Measurements from ENCODE around the gene TBCK.
A peak's percentile ranks its signal among the peaks of the same experiment; 100 is the strongest.

The TBCK gene

GRCh38 chr4:106256190-106256589 lies 59.8 kb downstream of the TBCK start:
- DNase-seq (ENCODE audit: insufficient read length, low spot score), result no peak
- no peak for TF ChIP-seq CTCF (IDR thresholded peaks at IDR 0.05; ENCODE audit: insufficient read depth, missing control alignments)
- FAIRE-seq, result no peak

DNA sequence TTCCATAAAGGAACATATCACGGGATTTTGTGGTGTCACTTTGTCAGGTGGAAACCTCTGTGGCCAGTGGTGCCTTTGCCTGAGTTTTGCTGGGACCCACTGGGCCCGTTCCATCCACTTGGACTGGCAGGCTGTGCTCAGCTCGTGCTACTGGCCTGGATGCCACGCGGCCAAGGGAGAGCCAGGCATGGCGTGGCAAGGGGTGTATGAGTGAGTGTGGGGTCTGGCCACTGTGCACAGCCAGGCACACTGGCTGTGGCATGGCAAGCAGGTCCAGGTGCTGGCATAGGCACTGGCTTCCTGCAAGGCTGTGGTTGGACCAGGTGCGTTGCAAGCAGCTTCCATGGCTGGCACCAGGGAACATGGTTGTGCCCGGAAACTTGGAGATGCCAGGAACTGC lies 60.8 kb downstream of the TBCK start:
- no peak for DNase-seq (ENCODE audit: insufficient read length, low spot score)
- FAIRE-seq, result no peak
- no peak for TF ChIP-seq CTCF (IDR thresholded peaks at IDR 0.05; ENCODE audit: insufficient read depth, missing control alignments)

- TF ChIP-seq CTCF (IDR thresholded peaks at IDR 0.05; ENCODE audit: insufficient read depth, missing control alignments), result no peak
- DNase-seq (ENCODE audit: insufficient read length, low spot score) (no peak), FAIRE-seq (no peak)
These were observed 62.5 kb downstream of the TBCK start for GRCh38 chr4:106253364-106254129.

GRCh38 chr4:106247600-106247999 lies 68.4 kb downstream of the TBCK start:
- TF ChIP-seq CTCF (IDR thresholded peaks at IDR 0.05; ENCODE audit: insufficient read depth, missing control alignments), result no peak
- FAIRE-seq (peak; percentile 16), DNase-seq (ENCODE audit: insufficient read length, low spot score) (no peak)

DNA sequence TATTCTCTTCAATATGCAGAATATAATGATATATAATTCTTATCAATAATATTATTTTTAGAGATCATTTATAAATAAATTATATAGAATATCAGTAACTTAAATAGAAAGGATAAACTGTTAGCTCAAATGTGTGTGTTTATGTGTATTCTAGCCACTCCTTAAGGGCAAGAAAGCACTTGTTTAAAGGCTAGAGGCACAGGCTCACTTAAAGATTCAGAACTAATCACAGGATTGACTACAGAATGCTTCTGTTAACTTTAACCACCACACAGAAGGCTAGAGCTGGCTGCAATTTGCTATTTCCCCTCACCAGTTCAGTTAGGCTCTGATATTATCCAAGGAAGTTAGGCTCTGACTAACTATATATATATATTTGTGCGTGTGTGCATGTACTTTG lies 69.6 kb downstream of the TBCK start:
- DNase-seq (ENCODE audit: insufficient read length, low spot score) (no peak), FAIRE-seq (no peak)
- no peak for TF ChIP-seq CTCF (IDR thresholded peaks at IDR 0.05; ENCODE audit: insufficient read depth, missing control alignments)

- DNase-seq (ENCODE audit: insufficient read length, low spot score), result no peak
- TF ChIP-seq CTCF (IDR thresholded peaks at IDR 0.05; ENCODE audit: insufficient read depth, missing control alignments), result no peak
- no peak for FAIRE-seq
These were observed 70.8 kb downstream of the TBCK start for GRCh38 chr4:106245176-106245575.

DNA sequence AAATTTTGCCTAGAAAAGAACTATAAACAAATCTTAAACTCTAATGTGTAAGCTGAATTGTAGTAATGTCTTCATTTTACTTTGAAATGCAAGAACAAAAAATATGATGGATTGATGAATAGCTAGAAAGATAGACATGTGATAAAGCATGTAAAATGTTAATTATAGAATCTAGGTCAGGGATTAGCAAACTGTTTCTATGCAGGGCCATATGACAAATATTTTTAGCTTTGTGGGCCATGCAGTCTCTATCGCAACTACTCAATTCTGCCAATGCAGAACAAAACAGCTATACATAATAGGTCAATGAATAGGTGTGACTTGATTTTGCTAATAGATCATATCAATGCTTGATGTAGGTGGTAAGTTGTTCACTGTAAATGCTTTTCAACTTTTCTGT lies 75.3 kb downstream of the TBCK start:
- FAIRE-seq (peak; percentile 25), DNase-seq (ENCODE audit: insufficient read length, low spot score) (no peak)
- TF ChIP-seq CTCF (IDR thresholded peaks at IDR 0.05; ENCODE audit: insufficient read depth, missing control alignments), result no peak
